Adrenal gland (tissue), 5 donors: ENCODE results near the gene TMEM120B.

Source experiments
- CTCF ChIP-seq, 6 experiments: fragments of 450-650 bp in 4 of 6; fragments of 200-600 bp in 2 of 6; sonication (generic) in 1 of 6; IDR thresholded peaks; 1 replicate in 5 of 6; 2 replicates in 1 of 6; pipeline versions ENCODE4 v1.5.1 to v1.8.0; 2016 to 2021; ENCODE audit warnings: antibody characterized with exemption in 6 of 6, mild to moderate bottlenecking in 2 of 6, moderate library complexity in 1 of 6
- POLR2A ChIP-seq, 2 donors: fragments of 450-650 bp; IDR thresholded peaks; one replicate each; pipeline ENCODE4 v1.6.1; 2017; ENCODE audit warnings: antibody characterized with exemption in 2 of 2, mild to moderate bottlenecking in 2 of 2, moderate library complexity in 1 of 2
- donor health status: DM: no; HTN: no; CAD: no.

- TF ChIP-seq CTCF (IDR thresholded peaks at IDR 0.05) (no peak), POLR2A (IDR thresholded peaks at IDR 0.05) (no peak)
Observed at GRCh38 chr12:121731473-121731872, 18.9 kb downstream of the TMEM120B start.
